ENCODE measurements around the gene THSD7A.

The THSD7A gene

GRCh38 chr7:11412036-11412435 is 420.0 kb downstream of the THSD7A start:
- DNase-seq (ENCODE audit: low spot score) = no peak

- DNase-seq (ENCODE audit: low spot score) = no peak
These were observed 421.0 kb downstream of the THSD7A start for GRCh38 chr7:11410656-11411644.

- no peak for DNase-seq (ENCODE audit: low spot score)
These were observed 427.6 kb downstream of the THSD7A start for GRCh38 chr7:11404355-11404754.

- DNase-seq (ENCODE audit: low spot score) = no peak
These were observed 428.2 kb downstream of the THSD7A start for GRCh38 chr7:11403781-11404180.

- no peak for DNase-seq (ENCODE audit: low spot score)
These were observed 437.6 kb downstream of the THSD7A start for GRCh38 chr7:11394438-11394837.

- no peak for DNase-seq (ENCODE audit: low spot score)
These were observed 452.4 kb downstream of the THSD7A start for GRCh38 chr7:11379641-11380040.

GRCh38 chr7:11376529-11376928 is 455.5 kb downstream of the THSD7A start:
- DNase-seq (ENCODE audit: low spot score) = no peak

GRCh38 chr7:11374629-11375028 is 457.4 kb downstream of the THSD7A start:
- no peak for DNase-seq (ENCODE audit: low spot score)

GRCh38 chr7:11373546-11374142 is 458.4 kb downstream of the THSD7A start:
- no peak for DNase-seq (ENCODE audit: low spot score)

GRCh38 chr7:11369696-11370095 is 462.3 kb downstream of the THSD7A start:
- no peak for DNase-seq (ENCODE audit: low spot score)

GRCh38 chr7:11366118-11366517 is 465.9 kb downstream of the THSD7A start:
- no peak for DNase-seq (ENCODE audit: low spot score)

- DNase-seq (ENCODE audit: low spot score) = no peak
These were observed 473.4 kb downstream of the THSD7A start for GRCh38 chr7:11358637-11359036.

- DNase-seq (ENCODE audit: low spot score) = no peak
These were observed 476.5 kb downstream of the THSD7A start for GRCh38 chr7:11355399-11356005.

GRCh38 chr7:11346302-11346701 is 485.7 kb downstream of the THSD7A start:
- no peak for DNase-seq (ENCODE audit: low spot score)

- no peak for DNase-seq (ENCODE audit: low spot score)
These were observed 486.4 kb downstream of the THSD7A start for GRCh38 chr7:11345621-11346020.

GRCh38 chr7:11343818-11344413 is 488.1 kb downstream of the THSD7A start:
- peak; percentile 30 for DNase-seq (ENCODE audit: low spot score)

GRCh38 chr7:11343136-11343535 is 488.9 kb downstream of the THSD7A start:
- DNase-seq (ENCODE audit: low spot score) = no peak

GRCh38 chr7:11341285-11341944 is 490.6 kb downstream of the THSD7A start:
- peak; percentile 23 for DNase-seq (ENCODE audit: low spot score)

GRCh38 chr7:11336432-11336831 is 495.6 kb downstream of the THSD7A start:
- DNase-seq (ENCODE audit: low spot score) = no peak

- DNase-seq (ENCODE audit: low spot score) = no peak
These were observed 496.1 kb downstream of the THSD7A start for GRCh38 chr7:11335947-11336346.

- DNase-seq (ENCODE audit: low spot score) = no peak
These were observed 499.2 kb downstream of the THSD7A start for GRCh38 chr7:11332865-11333228.
